Left lung (tissue), 10 donors: Measurements from ENCODE around the gene CST2. TPM values are rescaled to one million over a fixed set of nuclear protein-coding genes. Genes with fewer than 3 reads are reported as not detected.
"Not testable (repeated sequence)": the region's sequence is repeated elsewhere in the genome, so short reads cannot be mapped to it uniquely, and the experiment has no call there.

ENCODE experiments used
- ATAC-seq: fragments of 200-7000 bp; cut with Tn5 transposase; one replicate; pipeline ENCODE4 v1.9.1; 2020; ENCODE audit warnings: moderate library complexity
- DNase-seq, 4 donors: peaks; one replicate each; pipeline ENCODE4 v3.0.0-alpha.2; 2013 to 2020
- H3K27ac ChIP-seq, 2 donors: fragments of 200-600 bp; sonication (generic) in 1 of 2; one replicate each; pipeline versions ENCODE4 v1.5.0 to v1.8.0; 2020 to 2021
- H3K27me3 ChIP-seq, 2 donors: fragments of 200-600 bp; sonication (generic) in 1 of 2; one replicate each; pipeline versions ENCODE4 v1.5.0 to v1.8.0; 2020 to 2021
- H3K36me3 ChIP-seq, 2 donors: fragments of 200-600 bp; sonication (generic) in 1 of 2; one replicate each; pipeline versions ENCODE4 v1.5.0 to v1.8.0; 2020 to 2021
- H3K4me1 ChIP-seq, 2 donors: fragments of 200-600 bp; one replicate each; pipeline ENCODE4 v1.8.0; 2021
- H3K4me3 ChIP-seq, 2 donors: fragments of 200-600 bp; sonication (generic) in 1 of 2; one replicate each; pipeline versions ENCODE4 v1.5.0 to v1.8.0; 2020 to 2021; ENCODE audit warnings: mild to moderate bottlenecking in 1 of 2
- H3K9me3 ChIP-seq, 2 donors: fragments of 200-600 bp; sonication (generic) in 1 of 2; one replicate each; pipeline versions ENCODE4 v1.5.0 to v1.8.0; 2020 to 2021
- intact Hi-C, 2 donors: fragments of 100-400 bp; cut with DNase I; formaldehyde crosslinking; loops; one replicate each; pipeline versions ENCODE4 v1.11.2 to v1.14.2; 2022
- polyA plus RNA-seq, 6 donors: library from polyadenylated mRNA; unstranded; fragments of 120-200 nt; gene quantifications; one replicate each; pipeline ENCODE4 v1.2.1, GENCODE V29; 2013; ENCODE audit not compliant: insufficient read length in 6 of 6
- total RNA-seq, 2 donors: library from RNA; stranded (reverse); fragmentation: NEBNext Ultra II Directional; extraction: Animal tissue kit (Norgen Biotek cat#: 25700); gene quantifications; one replicate each; pipeline ENCODE4 v1.2.1, GENCODE V29; 2021
- TF ChIP-seq, protein P1 (sequence below), 2 donors: fragments of 200-600 bp; sonication (generic) in 1 of 2; IDR thresholded peaks; one replicate each; pipeline versions ENCODE4 v1.5.0 to v1.8.0; 2021; ENCODE audit warnings: antibody characterized with exemption in 2 of 2
- donor health status: DM: no; HTN: yes; CAD: no.
- donor health status: DM: no; HTN: no; CAD: no.

Gene CST2
- total and polyA plus RNA-seq, 8 donors = 0.23 to 13.0 (median 0.39) TPM; not detected in 3

DNA sequence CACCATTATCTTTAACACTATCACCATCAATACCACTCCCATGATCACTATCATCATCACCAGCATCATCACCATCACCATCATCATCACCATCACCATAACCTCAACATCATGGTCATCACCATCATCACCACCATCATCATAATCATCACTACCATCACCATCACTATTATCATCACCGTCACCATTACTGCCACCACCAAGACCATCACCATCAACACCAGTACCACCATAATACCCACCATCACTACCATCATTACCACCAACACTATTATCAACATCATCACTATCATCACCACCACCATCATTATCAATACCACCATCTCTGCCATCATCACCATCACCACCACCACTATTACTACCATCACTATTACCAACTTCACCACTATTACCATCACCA is 43.1 kb downstream of the CST2 start:
- intact Hi-C loops = no loop called here

DNA sequence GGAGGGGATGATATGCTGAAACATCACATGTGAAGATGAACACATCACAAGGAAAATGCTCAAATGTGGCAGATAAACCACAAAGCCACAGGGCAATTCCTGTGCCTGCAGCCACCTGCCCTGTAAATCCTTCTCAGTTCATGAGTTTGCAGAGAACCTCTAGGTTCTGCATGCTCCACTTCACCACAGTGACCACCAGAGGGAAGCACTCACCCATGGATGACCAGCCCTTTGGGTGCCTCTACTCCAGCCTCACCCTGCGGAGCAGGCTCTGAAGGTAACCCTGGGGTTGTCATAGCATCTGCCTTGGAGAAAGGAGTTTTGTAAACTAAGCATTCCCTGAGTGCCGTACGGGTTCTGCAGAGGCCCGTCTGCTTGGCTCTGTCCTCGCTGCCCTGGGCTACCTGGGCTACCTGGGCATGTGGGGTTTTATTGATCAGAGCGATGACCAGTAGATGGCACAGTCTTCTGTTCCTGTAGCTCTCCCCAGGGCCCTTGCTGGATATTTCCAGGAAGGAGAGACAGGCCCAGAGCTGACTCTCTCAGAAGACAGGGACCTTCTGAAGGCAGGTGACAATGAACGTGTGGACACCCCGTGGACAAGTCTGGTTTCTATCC is 44.1 kb downstream of the CST2 start:
- no peaks in the 10 kb centered on the region for H3K9me3 ChIP-seq
- ATAC-seq (peak; percentile 96), DNase-seq (peak in 1 of 4 donors; percentile 16)
- no peaks in the 10 kb centered on the region for H3K36me3 ChIP-seq
- H3K27ac ChIP-seq = no peak overlapping the region
- no peak overlapping the region for H3K4me3 ChIP-seq
- TF ChIP-seq, protein P1, sequence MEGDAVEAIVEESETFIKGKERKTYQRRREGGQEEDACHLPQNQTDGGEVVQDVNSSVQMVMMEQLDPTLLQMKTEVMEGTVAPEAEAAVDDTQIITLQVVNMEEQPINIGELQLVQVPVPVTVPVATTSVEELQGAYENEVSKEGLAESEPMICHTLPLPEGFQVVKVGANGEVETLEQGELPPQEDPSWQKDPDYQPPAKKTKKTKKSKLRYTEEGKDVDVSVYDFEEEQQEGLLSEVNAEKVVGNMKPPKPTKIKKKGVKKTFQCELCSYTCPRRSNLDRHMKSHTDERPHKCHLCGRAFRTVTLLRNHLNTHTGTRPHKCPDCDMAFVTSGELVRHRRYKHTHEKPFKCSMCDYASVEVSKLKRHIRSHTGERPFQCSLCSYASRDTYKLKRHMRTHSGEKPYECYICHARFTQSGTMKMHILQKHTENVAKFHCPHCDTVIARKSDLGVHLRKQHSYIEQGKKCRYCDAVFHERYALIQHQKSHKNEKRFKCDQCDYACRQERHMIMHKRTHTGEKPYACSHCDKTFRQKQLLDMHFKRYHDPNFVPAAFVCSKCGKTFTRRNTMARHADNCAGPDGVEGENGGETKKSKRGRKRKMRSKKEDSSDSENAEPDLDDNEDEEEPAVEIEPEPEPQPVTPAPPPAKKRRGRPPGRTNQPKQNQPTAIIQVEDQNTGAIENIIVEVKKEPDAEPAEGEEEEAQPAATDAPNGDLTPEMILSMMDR (IDR thresholded peaks at IDR 0.05) = peak; percentile 39 to 64
- intact Hi-C loops = no loop called here
- H3K4me1 ChIP-seq = no peaks in the 10 kb centered on the region
- H3K27me3 ChIP-seq = no peaks in the 10 kb centered on the region

More for the DNA sequence above, 43.1 kb downstream of the CST2 start:
- TF ChIP-seq, protein P1 (IDR thresholded peaks at IDR 0.05) = no peak
- DNase-seq = no peak
- H3K27me3 ChIP-seq = no peaks in the 10 kb centered on the region
- no peak for ATAC-seq
- H3K4me1 ChIP-seq = no peaks in the 10 kb centered on the region
- H3K27ac ChIP-seq = no peak overlapping the region
- H3K9me3 ChIP-seq = peaks cover 0 to 2% of the 10 kb centered on the region in 2 donors
- no peaks in the 10 kb centered on the region for H3K36me3 ChIP-seq
- no peak overlapping the region for H3K4me3 ChIP-seq

DNA sequence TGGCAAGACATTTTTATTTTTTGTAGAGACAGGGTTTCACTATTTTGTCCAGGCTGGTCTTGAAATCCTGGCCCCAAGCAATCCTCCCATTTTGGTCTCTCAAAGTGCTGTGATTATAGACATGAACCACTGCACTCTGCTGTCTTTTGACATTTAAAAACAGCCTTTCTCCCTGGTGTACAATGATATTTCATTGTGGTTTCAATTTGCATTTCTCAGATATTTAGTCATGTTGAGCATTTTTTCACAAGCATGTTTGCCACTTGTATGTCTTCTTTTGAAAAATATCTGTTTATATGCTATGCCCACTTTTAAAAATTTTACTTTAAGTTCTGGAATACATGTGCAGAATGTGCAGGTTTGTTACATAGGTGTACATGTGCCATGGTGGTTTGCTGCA is 47.9 kb downstream of the CST2 start:
- DNase-seq, intact Hi-C loops, H3K36me3 ChIP-seq, H3K27me3 ChIP-seq, H3K27ac ChIP-seq, H3K4me1 ChIP-seq, H3K9me3 ChIP-seq, H3K4me3 ChIP-seq, ATAC-seq: not testable (repeated sequence)

- H3K4me3 ChIP-seq, H3K4me1 ChIP-seq, H3K36me3 ChIP-seq, intact Hi-C loops, H3K27ac ChIP-seq, ATAC-seq, H3K9me3 ChIP-seq: not testable (repeated sequence)
- H3K27me3 ChIP-seq = peaks cover 0 to 13% of the 10 kb centered on the region in 2 donors
- DNase-seq = peak in 1 of 4 donors; percentile 64
Measured at GRCh38 chr20:23777380-23777779, 49.1 kb downstream of the CST2 start.

DNA sequence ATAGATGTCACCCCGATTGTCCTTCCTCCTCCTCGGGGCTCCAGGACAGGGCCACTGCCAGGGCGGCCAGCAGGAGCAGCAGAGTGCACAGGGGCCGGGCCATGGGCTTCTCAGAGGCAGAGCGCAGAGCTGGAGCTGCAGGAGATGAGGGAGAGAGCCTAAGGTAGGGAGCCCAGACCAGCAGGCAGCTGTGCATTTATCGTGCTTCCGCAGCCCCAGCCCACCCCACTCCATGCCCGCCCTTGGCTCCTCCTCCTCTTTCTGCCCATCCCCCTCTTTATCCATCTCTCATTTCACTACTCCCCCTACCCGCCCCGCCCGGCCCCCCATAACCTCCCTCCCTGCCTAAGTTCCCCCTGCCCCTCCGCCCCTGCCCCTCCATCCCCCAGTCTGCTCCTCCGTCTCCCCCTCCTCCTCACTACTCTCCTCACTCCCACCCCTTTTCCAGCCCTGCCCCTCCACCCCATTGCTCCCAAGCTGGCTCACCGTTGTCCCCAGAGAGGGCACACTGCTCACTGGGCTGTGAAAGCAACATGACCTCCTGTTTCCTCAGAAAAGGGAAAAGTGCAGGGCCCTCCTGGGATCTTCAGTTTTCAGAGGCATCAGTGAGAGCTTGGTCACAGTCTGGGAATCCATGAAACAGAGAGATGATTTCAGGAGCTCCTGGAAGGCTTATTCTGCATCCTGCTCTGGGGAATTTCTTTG is 50.3 kb downstream of the CST2 start:
- Histone ChIP-seq H3K27me3 (peaks cover 0 to 13% of the 10 kb centered on the region in 2 donors), H3K36me3 (no peaks in the 10 kb centered on the region), H3K27ac (no peak overlapping the region), H3K4me1 (no peaks in the 10 kb centered on the region), H3K9me3 (no peaks in the 10 kb centered on the region), H3K4me3 (no peak overlapping the region)
- TF ChIP-seq, protein P1 (IDR thresholded peaks at IDR 0.05) = no peak
- intact Hi-C loops = no loop called here
- no peak for ATAC-seq
- DNase-seq = no peak

- peaks cover 0 to 13% of the 10 kb centered on the region in 2 donors for H3K27me3 ChIP-seq
- H3K27ac ChIP-seq = no peak overlapping the region
- ATAC-seq (no peak), DNase-seq (no peak)
- H3K4me1 ChIP-seq = no peaks in the 10 kb centered on the region
- TF ChIP-seq, protein P1 (IDR thresholded peaks at IDR 0.05) = no peak
- intact Hi-C loops = no loop called here
- H3K4me3 ChIP-seq = no peak overlapping the region
- no peaks in the 10 kb centered on the region for H3K36me3 ChIP-seq
- no peaks in the 10 kb centered on the region for H3K9me3 ChIP-seq
Measured at GRCh38 chr20:23774081-23774480, 52.4 kb downstream of the CST2 start.

Other genes starting within 250 kb of the CST2 start
- gene CST9, start 220.8 kb downstream of the CST2 start, total RNA-seq = not detected
- not detected for gene CST9, start 220.8 kb downstream of the CST2 start, polyA plus RNA-seq
- 100 to 1,000 TPM; 628 to 714 TPM for gene CST3, start 188.8 kb downstream of the CST2 start, total RNA-seq
- gene CST3, start 188.8 kb downstream of the CST2 start, polyA plus RNA-seq = 100 to 1,000 TPM; 145 to 189 (median 156) TPM
- gene CST4, start 137.7 kb downstream of the CST2 start, total RNA-seq = not detected
- not detected for gene CST4, start 137.7 kb downstream of the CST2 start, polyA plus RNA-seq
- gene CST1, start 75.8 kb downstream of the CST2 start, total RNA-seq = not detected
- not detected for gene CST1, start 75.8 kb downstream of the CST2 start, polyA plus RNA-seq
- 1 to 10 TPM in 1 of 2 donors, not detected in 1; 3.3 TPM for gene CST5, start 53.0 kb upstream of the CST2 start, total RNA-seq
- under 1 TPM in 2 of 6 donors, not detected in 4; 0.21 to 0.25 TPM for gene CST5, start 53.0 kb upstream of the CST2 start, polyA plus RNA-seq
- gene GGTLC1, start 162.1 kb upstream of the CST2 start, total RNA-seq = 10 to 100 TPM in 1 of 2 donors, 1 to 10 TPM in 1; 6.1 to 22.4 TPM
- gene GGTLC1, start 162.1 kb upstream of the CST2 start, polyA plus RNA-seq = 1 to 10 TPM; 1.3 to 2.0 (median 1.4) TPM